GM04504 (cell line): ENCODE results near the gene CGB5.
"Not testable (repeated sequence)": the region's sequence is repeated elsewhere in the genome, so short reads cannot be mapped to it uniquely, and the experiment has no call there.

Source experiments
- DNase-seq: peaks from one replicate; pipeline ENCODE4 v3.0.0-alpha.2; 2012; ENCODE audit warnings: low read depth

Gene CGB5

GRCh38 chr19:49020931-49021895 is 22.4 kb upstream of the CGB5 start:
- no peak for DNase-seq

- no peak for DNase-seq
These were observed 21.5 kb upstream of the CGB5 start for GRCh38 chr19:49022116-49022515.

GRCh38 chr19:49024233-49024632 is 19.4 kb upstream of the CGB5 start, which contains the start of gene CGB3:
TSS of gene CGB3 (minus strand) at chr19:49024333. CDS start at chr19:49023971, 362 bp downstream.
- DNase-seq: not testable (repeated sequence)

GRCh38 chr19:49025088-49025487 is 18.6 kb upstream of the CGB5 start:
- not testable (repeated sequence) for DNase-seq

- not testable (repeated sequence) for DNase-seq
These were observed 18.0 kb upstream of the CGB5 start for GRCh38 chr19:49025599-49025998.

GRCh38 chr19:49028686-49029085 is 15.0 kb upstream of the CGB5 start:
- DNase-seq: not testable (repeated sequence)

- DNase-seq: not testable (repeated sequence)
These were observed 13.9 kb upstream of the CGB5 start for GRCh38 chr19:49029749-49030148.

- not testable (repeated sequence) for DNase-seq
These were observed 13.3 kb upstream of the CGB5 start for GRCh38 chr19:49030323-49030722.

- not testable (repeated sequence) for DNase-seq
These were observed 11.9 kb upstream of the CGB5 start, which contains the start of gene CGB2 for GRCh38 chr19:49031642-49032301. TSS of gene CGB2 (plus strand) at chr19:49031890. CDS start at chr19:49032096, 206 bp downstream.

GRCh38 chr19:49036815-49037214 is 6.8 kb upstream of the CGB5 start, which contains the start of gene CGB1:
TSS of gene CGB1 (minus strand) at chr19:49036895. CDS start at chr19:49036711, 184 bp downstream.
- not testable (repeated sequence) for DNase-seq

GRCh38 chr19:49038111-49038510 is 5.5 kb upstream of the CGB5 start:
- not testable (repeated sequence) for DNase-seq

- not testable (repeated sequence) for DNase-seq
These were observed 4.9 kb upstream of the CGB5 start for GRCh38 chr19:49038557-49039276.

GRCh38 chr19:49039736-49040135 is 3.9 kb upstream of the CGB5 start:
- DNase-seq: not testable (repeated sequence)

GRCh38 chr19:49042177-49042576 is 1.5 kb upstream of the CGB5 start:
- no peak for DNase-seq

GRCh38 chr19:49042666-49043065 is 982 bp upstream of the CGB5 start:
- not testable (repeated sequence) for DNase-seq

- not testable (repeated sequence) for DNase-seq
These were observed 5.4 kb downstream of the CGB5 start, which contains the start of gene CGB8 for GRCh38 chr19:49049011-49049410. TSS of gene CGB8 (minus strand) at chr19:49049111. CDS start at chr19:49048739, 372 bp downstream.

- DNase-seq: not testable (repeated sequence)
These were observed 6.2 kb downstream of the CGB5 start for GRCh38 chr19:49049834-49050233.

- DNase-seq: not testable (repeated sequence)
These were observed 6.9 kb downstream of the CGB5 start for GRCh38 chr19:49050376-49051033.

GRCh38 chr19:49056101-49056901 is 12.7 kb downstream of the CGB5 start:
- no peak for DNase-seq

- DNase-seq: not testable (repeated sequence)
These were observed 13.4 kb downstream of the CGB5 start for GRCh38 chr19:49056902-49057596.
